ENCODE results near the gene SLC27A3.

GRCh38 chr1:153754266-153754665 is 20.9 kb upstream of the SLC27A3 start:
- TF ChIP-seq, protein P1, sequence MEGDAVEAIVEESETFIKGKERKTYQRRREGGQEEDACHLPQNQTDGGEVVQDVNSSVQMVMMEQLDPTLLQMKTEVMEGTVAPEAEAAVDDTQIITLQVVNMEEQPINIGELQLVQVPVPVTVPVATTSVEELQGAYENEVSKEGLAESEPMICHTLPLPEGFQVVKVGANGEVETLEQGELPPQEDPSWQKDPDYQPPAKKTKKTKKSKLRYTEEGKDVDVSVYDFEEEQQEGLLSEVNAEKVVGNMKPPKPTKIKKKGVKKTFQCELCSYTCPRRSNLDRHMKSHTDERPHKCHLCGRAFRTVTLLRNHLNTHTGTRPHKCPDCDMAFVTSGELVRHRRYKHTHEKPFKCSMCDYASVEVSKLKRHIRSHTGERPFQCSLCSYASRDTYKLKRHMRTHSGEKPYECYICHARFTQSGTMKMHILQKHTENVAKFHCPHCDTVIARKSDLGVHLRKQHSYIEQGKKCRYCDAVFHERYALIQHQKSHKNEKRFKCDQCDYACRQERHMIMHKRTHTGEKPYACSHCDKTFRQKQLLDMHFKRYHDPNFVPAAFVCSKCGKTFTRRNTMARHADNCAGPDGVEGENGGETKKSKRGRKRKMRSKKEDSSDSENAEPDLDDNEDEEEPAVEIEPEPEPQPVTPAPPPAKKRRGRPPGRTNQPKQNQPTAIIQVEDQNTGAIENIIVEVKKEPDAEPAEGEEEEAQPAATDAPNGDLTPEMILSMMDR (IDR thresholded peaks at IDR 0.05): no peak
- no peak for TF ChIP-seq POLR2A (IDR thresholded peaks at IDR 0.05)
- TF ChIP-seq POLR2AphosphoS5 (IDR thresholded peaks at IDR 0.05): no peak

All from gastroesophageal sphincter (tissue), 3 donors.